Choroid plexus epithelial cell (primary cell): Measurements from ENCODE around the gene PHF21B.
"Not testable (repeated sequence)": the region's sequence is repeated elsewhere in the genome, so short reads cannot be mapped to it uniquely, and the experiment has no call there.

Source experiments
- DNase-seq: peaks from one replicate; pipeline ENCODE4 v3.0.0-alpha.2; 2010; ENCODE audit warnings: low read depth
- H3K4me3 ChIP-seq: 2 replicates; pipeline ENCODE4 v1.5.1; 2011; ENCODE audit warnings: low read depth, mild to moderate bottlenecking, control low read depth, low read length, moderate library complexity
- CTCF ChIP-seq: conservative IDR thresholded peaks from 2 replicates; pipeline ENCODE4 v1.5.1; 2011; ENCODE audit warnings: low read depth, mild to moderate bottlenecking, control low read depth, inconsistent platforms, low read length, moderate library complexity

Gene PHF21B

GRCh38 chr22:44865193-44866057, 144.4 kb downstream of the PHF21B start:
- H3K4me3 ChIP-seq, result no peak overlapping the region
- TF ChIP-seq CTCF, result no peak
- DNase-seq, result no peak

DNA sequence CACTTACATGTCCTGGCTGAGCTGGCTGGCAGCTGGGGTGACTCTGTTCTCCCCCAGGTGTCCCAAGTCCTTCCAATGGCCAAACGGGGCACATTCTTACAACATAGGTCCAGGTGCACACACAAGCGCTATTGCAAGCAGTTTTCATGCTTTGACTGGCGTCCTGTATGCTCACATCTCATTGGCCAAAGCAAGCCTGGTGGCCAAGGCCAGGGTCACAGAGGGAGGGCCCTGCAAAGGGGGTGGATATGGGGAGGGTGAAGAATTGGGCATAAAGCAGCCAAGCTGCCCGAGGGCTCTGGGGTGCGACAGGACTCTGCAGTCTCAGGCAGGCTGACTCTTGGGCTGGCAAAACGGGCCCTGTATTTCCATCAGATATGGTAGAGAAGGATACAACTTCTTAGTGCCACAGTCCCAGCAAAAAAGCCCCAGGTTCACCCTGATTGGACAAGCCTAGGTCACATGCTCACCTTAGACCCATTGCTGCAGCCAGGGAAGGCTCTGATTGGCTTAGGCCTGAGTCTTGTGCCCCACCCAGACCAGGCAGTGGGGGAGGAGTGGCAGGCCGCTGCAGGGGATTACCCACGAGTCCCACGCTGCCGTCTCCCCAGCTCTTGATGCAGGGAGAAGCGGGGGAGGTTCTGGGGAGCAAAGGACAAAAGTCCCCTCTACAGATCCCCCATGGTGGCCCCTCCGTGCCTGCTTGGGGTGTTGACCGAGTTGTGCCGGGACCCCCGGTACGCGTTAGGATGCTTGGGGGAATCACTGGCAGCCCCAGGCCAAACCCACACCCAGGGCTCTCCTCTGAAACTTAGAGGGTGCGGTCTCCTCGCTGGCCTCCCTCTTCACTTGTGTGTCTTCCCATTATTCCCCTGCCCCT, 146.6 kb downstream of the PHF21B start:
- DNase-seq, result no peak
- no peak overlapping the region for H3K4me3 ChIP-seq
- no peak for TF ChIP-seq CTCF

GRCh38 chr22:44862281-44862680, 147.5 kb downstream of the PHF21B start:
- H3K4me3 ChIP-seq, result no peak overlapping the region
- DNase-seq, result no peak
- no peak for TF ChIP-seq CTCF

- no peak for DNase-seq
- TF ChIP-seq CTCF, result no peak
- no peak overlapping the region for H3K4me3 ChIP-seq
Observed at GRCh38 chr22:44861245-44861644, 148.6 kb downstream of the PHF21B start.

DNA sequence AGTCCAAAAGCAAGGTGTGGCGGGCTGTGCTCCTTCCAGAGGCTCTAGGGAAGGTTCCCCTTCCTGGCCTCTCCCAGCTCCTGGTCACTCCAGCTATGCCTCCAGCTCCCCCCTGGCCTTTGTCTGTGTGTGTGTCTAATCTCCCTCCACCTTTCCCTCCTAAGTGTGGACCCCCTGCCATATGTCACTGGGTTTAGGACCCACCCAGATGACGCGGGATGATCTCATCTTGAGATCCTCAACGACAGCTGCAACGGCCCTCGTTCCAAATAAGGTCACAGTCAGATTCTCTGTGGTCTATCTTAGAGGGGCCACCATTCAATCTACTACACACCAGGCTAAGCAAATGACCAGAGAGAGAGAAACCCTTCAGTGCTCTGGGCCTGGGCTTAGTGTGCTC, 149.5 kb downstream of the PHF21B start:
- DNase-seq, result no peak
- H3K4me3 ChIP-seq, result no peak overlapping the region
- no peak for TF ChIP-seq CTCF

GRCh38 chr22:44859641-44860040, 150.2 kb downstream of the PHF21B start:
- no peak for TF ChIP-seq CTCF
- no peak for DNase-seq
- H3K4me3 ChIP-seq, result no peak overlapping the region

DNA sequence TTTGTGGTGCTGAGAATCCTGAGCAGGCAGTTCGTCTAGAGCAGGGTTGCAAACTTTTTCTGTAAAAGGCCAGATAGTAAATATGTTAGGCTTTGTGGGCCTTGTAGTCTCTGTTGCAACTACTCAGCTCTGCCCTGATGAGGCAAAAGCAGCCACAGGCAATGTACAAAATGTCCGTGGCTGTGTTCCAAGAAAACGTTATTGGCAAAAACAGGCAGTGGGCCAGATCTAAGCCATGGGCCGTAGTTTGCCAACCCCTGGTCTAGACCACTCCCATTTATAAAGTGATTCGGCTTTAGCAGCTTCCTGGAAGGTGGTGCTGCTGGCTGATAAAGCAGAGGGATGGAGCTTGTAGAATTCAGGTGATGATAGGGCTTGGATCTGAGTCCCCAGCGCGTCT, 151.0 kb downstream of the PHF21B start:
- not testable (repeated sequence) for DNase-seq, H3K4me3 ChIP-seq
